B cell (primary cell): ENCODE results near the gene CAPN14. TPM values are rescaled to one million over a fixed set of nuclear protein-coding genes. Genes with fewer than 3 reads are reported as not detected.

Experiments
- ATAC-seq: fragments of 200-7000 bp; cut with Tn5 transposase; one replicate; pipeline ENCODE4 v1.10.0; 2021; ENCODE audit warnings: low read depth, mild to moderate bottlenecking, moderate number of reproducible peaks, moderate library complexity
- CTCF ChIA-PET: fragments of 350-600 bp; sonication (Branson Sonifier 250); formaldehyde crosslinking; loops from one replicate; lab custom pipeline; 2021; ENCODE audit warnings: antibody characterized with exemption, inconsistent platforms; lab: Charles Lee
- POLR2A ChIA-PET: fragments of 350-600 bp; sonication (Branson Sonifier 250); formaldehyde crosslinking; loops from one replicate; lab custom pipeline; 2021; ENCODE audit warnings: antibody characterized with exemption; lab: Charles Lee
- DNase-seq: peaks from one replicate; pipeline ENCODE4 v3.0.0; 2013
- H2AFZ ChIP-seq: 2 replicates; pipeline ENCODE4 v1.6.1; 2012; ENCODE audit warnings: mild to moderate bottlenecking, low read depth, low read length; ENCODE audit not compliant: insufficient read depth, poor library complexity, severe bottlenecking
- H3K27ac ChIP-seq, 2 donors: 1 replicate in 1 of 2; 2 replicates in 1 of 2; pipeline ENCODE4 v1.5.1; 2012 to 2013; ENCODE audit warnings: low read length in 2 of 2, mild to moderate bottlenecking in 2 of 2, moderate library complexity in 1 of 2
- H3K27me3 ChIP-seq, 4 experiments: fragments of 200-600 bp in 1 of 4; sonication (generic) in 1 of 4; replicated peaks in 1 of 4; 1 replicate in 2 of 4; 2 replicates in 2 of 4; pipeline versions ENCODE4 v1.6.1 to v1.7.0; 2013 to 2016; ENCODE audit warnings: low read length in 3 of 4, mild to moderate bottlenecking in 2 of 4, mixed read lengths in 1 of 4, moderate library complexity in 1 of 4; ENCODE audit not compliant: insufficient read depth in 4 of 4, control insufficient read depth in 3 of 4; ENCODE audit errors: control extremely low read depth in 1 of 4
- H3K36me3 ChIP-seq, 2 experiments: replicated peaks in 1 of 2; 1 replicate in 1 of 2; 2 replicates in 1 of 2; pipeline versions ENCODE4 v1.6.1 to v1.7.1; 2013; ENCODE audit warnings: low read length in 1 of 2; ENCODE audit not compliant: insufficient read depth in 2 of 2, control insufficient read depth in 1 of 2; ENCODE audit errors: control extremely low read depth in 1 of 2, extremely low read depth in 1 of 2
- H3K4me1 ChIP-seq, 2 donors: fragments of 200-600 bp in 1 of 2; sonication (generic) in 1 of 2; 1 replicate in 1 of 2; 2 replicates in 1 of 2; pipeline versions ENCODE4 v1.5.1 to v1.6.1; 2013 to 2017; ENCODE audit warnings: low read length in 2 of 2; ENCODE audit not compliant: control insufficient read depth in 2 of 2, insufficient read depth in 2 of 2
- H3K4me2 ChIP-seq: replicated peaks from 2 replicates; pipeline ENCODE3; 2012; ENCODE audit warnings: mild to moderate bottlenecking, low read depth, low read length; ENCODE audit not compliant: poor library complexity, severe bottlenecking
- H3K4me3 ChIP-seq, 5 experiments: fragments of 200-600 bp in 1 of 5; sonication (generic) in 1 of 5; 1 replicate in 3 of 5; 2 replicates in 2 of 5; pipeline versions ENCODE4 v1.5.1 to v1.7.0; 2011 to 2016; ENCODE audit warnings: low read length in 4 of 5, mild to moderate bottlenecking in 4 of 5, low read depth in 2 of 5, control low read depth in 1 of 5, moderate library complexity in 1 of 5; ENCODE audit not compliant: insufficient read depth in 1 of 5; ENCODE audit errors: control extremely low read depth in 1 of 5, extremely low read depth in 1 of 5
- H3K79me2 ChIP-seq: fragments of 200-600 bp; sonication (generic); one replicate; pipeline ENCODE4 v1.6.0; 2016; ENCODE audit warnings: low read length; ENCODE audit not compliant: control insufficient read depth, insufficient read depth
- H3K9ac ChIP-seq: fragments of 200-600 bp; sonication (generic); 2 replicates; pipeline ENCODE4 v1.6.1; 2017; ENCODE audit warnings: mild to moderate bottlenecking, low read length, moderate library complexity
- H3K9me3 ChIP-seq, 3 donors: one replicate each; pipeline versions ENCODE4 v1.6.1 to v1.7.1; 2013; ENCODE audit warnings: low read length in 2 of 3; ENCODE audit not compliant: control insufficient read depth in 2 of 3, insufficient read depth in 1 of 3; ENCODE audit errors: control extremely low read depth in 1 of 3
- H4K20me1 ChIP-seq: 2 replicates; pipeline ENCODE4 v1.6.0; 2012; ENCODE audit warnings: mild to moderate bottlenecking, low read length; ENCODE audit not compliant: insufficient read depth, control insufficient read depth, poor library complexity, severe bottlenecking
- H3K27ac Mint-ChIP-seq: one replicate; pipeline ENCODE4 v1.8.0; 2021; ENCODE audit warnings: mixed read lengths
- H3K27me3 Mint-ChIP-seq: one replicate; pipeline ENCODE4 v1.8.0; 2021; ENCODE audit warnings: mixed read lengths
- H3K4me1 Mint-ChIP-seq: one replicate; pipeline ENCODE4 v1.8.0; 2021; ENCODE audit warnings: mixed read lengths
- H3K4me3 Mint-ChIP-seq: one replicate; pipeline ENCODE4 v1.8.0; 2021; ENCODE audit warnings: mixed read lengths
- H3K9me3 Mint-ChIP-seq: one replicate; pipeline ENCODE4 v1.8.0; 2022; ENCODE audit warnings: mixed read lengths; ENCODE audit not compliant: insufficient read depth
- CTCF ChIP-seq: fragments of 200-600 bp; IDR thresholded peaks from one replicate; pipeline ENCODE4 v1.8.0; 2022; ENCODE audit warnings: antibody characterized with exemption, mild to moderate bottlenecking
- EZH2 ChIP-seq: IDR thresholded peaks from 2 replicates; pipeline ENCODE4 v1.6.1; 2012; ENCODE audit warnings: borderline replicate concordance, low read depth, mild to moderate bottlenecking, moderate library complexity, low read length; ENCODE audit not compliant: insufficient read depth, poor library complexity, severe bottlenecking
- WGBS: methylation state at CpG from one replicate; pipeline ENCODE4 v1.1.5; 2013; ENCODE audit warnings: missing lambda C conversion rate; ENCODE audit not compliant: insufficient coverage; 5-methylcytosine and 5-hydroxymethylcytosine counted together
- intact Hi-C: fragments of 100-400 bp; cut with micrococcal nuclease; formaldehyde crosslinking; loops from one replicate; pipeline ENCODE4 v1.10.0; 2022
- polyA plus RNA-seq: library from polyadenylated mRNA; depleted of rRNA; stranded (reverse); fragments of >200 nt; gene quantifications from 2 replicates; pipeline ENCODE4 v1.2.3, GENCODE V29; 2012
- total RNA-seq, 2 donors: library from RNA; stranded (reverse); fragments of 120-200 nt in 1 of 2; gene quantifications; 1 replicate in 1 of 2; 2 replicates in 1 of 2; pipeline versions ENCODE4 v1.2.3 to v1.2.4, GENCODE V29; 2013 to 2022

The CAPN14 gene
- total and polyA plus RNA-seq, 2 donors (not counting 1 experiment from before 2014, with no cell fraction given): 2.5 to 7.8 TPM

- Histone ChIP-seq H3K27ac (peak overlapping the region; percentile 93 to 97), H3K36me3 (no peaks in the 10 kb centered on the region), H3K4me3 (peak overlapping the region in 4 of 5 experiments; percentile 2 to 33 (median 16)), H2AFZ (peak overlapping the region; percentile 20), H3K27me3 (no peaks in the 10 kb centered on the region), H3K4me2 (peak overlapping the region; percentile 71), H3K79me2 (no peaks in the 10 kb centered on the region), H3K9me3 (no peaks in the 10 kb centered on the region), H4K20me1 (no peaks in the 10 kb centered on the region), H3K9ac (peak overlapping the region; percentile 42), H3K4me1 (peaks cover 84 to 89% of the 10 kb centered on the region in 2 donors)
- POLR2A ChIA-PET: interaction anchor here (0.8 to 2.0 kb wide), 7 partner anchors 9 to 53 kb away, joined by 3 to 15 read pairs (median 5); partner anchors contain the start of gene EHD3
- CTCF ChIA-PET: interaction anchor here (0.9 to 7.5 kb wide), 11 partner anchors 10 to 508 kb away, joined by 3 to 58 read pairs (median 6); partner anchors contain the start of genes EHD3 and GALNT14
- intact Hi-C loops: loop anchor here (1.0 to 5.0 kb wide), 7 partner anchors 15 to 1073 kb away; partner anchors contain the start of genes EHD3 and GALNT14
- peak overlapping the region; percentile 96 for H3K27ac Mint-ChIP-seq
- DNase-seq: peak; percentile 87
- 7% methylated on average over 10 of the region's 11 CpGs for WGBS
- no peaks in the 10 kb centered on the region for H3K9me3 Mint-ChIP-seq
- TF ChIP-seq EZH2 (no peak), CTCF (no peak)
- peak overlapping the region; percentile 79 for H3K4me3 Mint-ChIP-seq
- peak; percentile 77 for ATAC-seq
- no peaks in the 10 kb centered on the region for H3K27me3 Mint-ChIP-seq
- peaks cover 93% of the 10 kb centered on the region for H3K4me1 Mint-ChIP-seq
Observed at GRCh38 chr2:31219131-31219969, 2.0 kb upstream of the CAPN14 start.
